Subcutaneous adipose tissue (tissue), 4 donors: ENCODE data around the gene PRSS56. TPM values are rescaled to one million over a fixed set of nuclear protein-coding genes. Genes with fewer than 3 reads are reported as not detected.

Experiments used
- CTCF ChIP-seq: fragments of 450-650 bp; IDR thresholded peaks from one replicate; pipeline ENCODE4 v1.5.1; 2016; ENCODE audit warnings: low read depth, mild to moderate bottlenecking, control low read depth, antibody characterized with exemption, moderate library complexity
- total RNA-seq, 4 donors: library from RNA; depleted of rRNA; stranded (reverse); fragments of >200 nt; gene quantifications; one replicate each; pipeline ENCODE4 v1.1.0, GENCODE V29; 2016

PRSS56 gene
- total RNA-seq, 4 donors from 2014 or later = not detected

- no peak for TF ChIP-seq CTCF
Measured at GRCh38 chr2:232573771-232574435, 53.7 kb downstream of the PRSS56 start.

DNA sequence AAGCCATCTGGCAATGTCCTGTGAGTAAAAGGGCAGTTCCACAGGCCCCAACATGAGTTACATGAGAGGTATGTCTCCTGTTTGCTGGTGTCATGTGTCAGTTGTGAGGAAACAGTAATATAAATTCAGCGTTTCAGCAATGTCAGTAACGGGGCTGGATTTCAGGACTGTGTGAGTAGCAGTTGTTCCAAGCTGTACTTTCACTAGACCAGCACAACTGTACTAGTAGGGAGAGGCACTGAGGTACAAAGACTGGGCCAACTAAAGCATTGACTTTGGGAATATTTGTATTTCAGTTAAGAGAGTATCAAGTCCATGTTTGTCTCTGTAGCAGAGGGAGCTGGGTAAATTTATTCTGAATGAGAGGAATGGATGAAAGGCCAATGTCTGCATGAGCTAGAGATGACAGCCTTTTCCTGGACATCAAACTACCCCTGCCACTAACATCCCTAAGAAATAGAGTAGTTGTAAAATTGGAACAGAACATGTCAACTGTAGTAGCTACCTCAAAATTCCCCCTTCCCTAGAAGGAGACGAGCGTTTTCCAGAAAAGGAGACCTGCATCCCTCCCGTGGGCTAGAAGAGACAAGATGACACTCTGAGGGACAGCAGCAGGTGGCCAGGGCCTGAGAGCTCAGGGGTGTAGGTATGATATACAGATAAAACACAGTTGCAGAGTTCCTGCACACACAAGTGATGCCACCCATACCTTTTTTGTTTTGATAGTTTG is 54.7 kb downstream of the PRSS56 start:
- no peak for TF ChIP-seq CTCF

Other genes starting within 250 kb of the PRSS56 start
- gene ALPP, start 141.6 kb upstream of the PRSS56 start, total RNA-seq = not detected
- gene ALPG, start 113.5 kb upstream of the PRSS56 start, total RNA-seq = not detected
- gene ALPI, start 64.2 kb upstream of the PRSS56 start, total RNA-seq = not detected
- gene ECEL1, start 32.6 kb upstream of the PRSS56 start, total RNA-seq = not detected
- not detected for gene CHRND, start 5.8 kb downstream of the PRSS56 start, total RNA-seq
- not detected for gene CHRNG, start 19.3 kb downstream of the PRSS56 start, total RNA-seq
- gene TIGD1, start 30.2 kb downstream of the PRSS56 start, total RNA-seq = 1 to 10 TPM; 1.5 to 3.5 (median 2.2) TPM
- 10 to 100 TPM; 27.5 to 63.8 (median 35.0) TPM for gene EIF4E2, start 30.3 kb downstream of the PRSS56 start, total RNA-seq
- gene EFHD1, start 113.2 kb downstream of the PRSS56 start, total RNA-seq = 10 to 100 TPM in 3 of 4 donors, 1 to 10 TPM in 1; 6.0 to 56.9 (median 25.8) TPM
- gene GIGYF2, start 176.9 kb downstream of the PRSS56 start, total RNA-seq = 10 to 100 TPM; 73.8 to 90.4 (median 82.6) TPM